Measurements from ENCODE around the gene PTAFR. TPM values are rescaled to one million over a fixed set of nuclear protein-coding genes. Genes with fewer than 3 reads are reported as not detected.

PTAFR gene
- polyA plus RNA-seq, 2 of the 4 experiments (the other 2 are of a cell fraction) = 0.17 to 0.58 TPM

DNA sequence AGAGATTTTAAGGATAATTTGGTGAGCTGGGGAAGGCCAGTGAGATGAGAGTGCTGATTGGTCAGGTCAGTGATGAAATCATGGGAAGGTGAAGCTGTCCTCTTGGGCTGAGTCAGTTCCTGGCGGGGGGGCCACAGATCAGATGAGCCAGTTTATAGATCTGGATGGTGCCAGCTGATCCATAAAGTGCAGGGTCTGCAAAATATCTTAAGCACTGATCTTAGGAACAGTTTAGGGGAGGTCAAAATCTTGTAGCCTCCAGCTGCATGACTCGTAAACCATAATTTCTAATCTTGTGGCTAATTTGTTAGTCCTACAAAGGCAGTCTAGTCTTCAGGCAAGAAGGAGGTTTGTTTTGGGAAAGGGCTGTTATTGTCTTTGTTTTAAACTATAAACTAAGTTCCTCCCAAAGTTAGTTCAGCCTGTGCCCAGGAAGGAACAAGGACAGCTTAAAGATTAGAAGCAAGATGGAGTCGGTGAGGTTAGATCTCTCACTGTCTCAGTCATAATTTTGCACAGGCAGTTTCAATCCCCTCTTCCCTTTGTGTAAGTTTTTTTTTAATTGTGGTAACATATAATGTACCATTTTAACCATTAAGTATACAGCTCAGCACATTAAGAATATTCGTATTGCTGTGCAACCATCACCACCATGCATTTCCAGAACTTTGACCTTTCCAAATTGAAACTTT is 39.4 kb downstream of the PTAFR start:
- H3K4me2 ChIP-seq = no peak overlapping the region
- H3K4me1 ChIP-seq = peaks cover 20% of the 10 kb centered on the region
- POLR2A ChIA-PET = interaction anchor here (0.6 kb wide), 1 partner anchor 55 kb away, joined by 4 read pairs; no protein-coding TSS in a partner anchor
- DNase-seq (ENCODE audit: low read depth in 1 of 2, low spot score in 1 of 2) (no peak), FAIRE-seq (no peak), ATAC-seq (no peak)
- peak overlapping the region in 1 of 2 experiments; percentile 41; a peak in 2 of 6 replicates for H3K27ac ChIP-seq
- TF ChIP-seq CEBPB (IDR thresholded peaks at IDR 0.05) = no peak
- H3K9me3 ChIP-seq = no peaks in the 10 kb centered on the region
- H3K4me3 ChIP-seq = no peak overlapping the region
- WGBS (ENCODE audit: missing lambda C conversion rate) = 83% methylated on average over 4 of the region's 4 CpGs
- CTCF ChIA-PET = interaction anchor here (0.6 to 2.1 kb wide), 2 partner anchors 54 to 982 kb away, joined by 3 to 6 read pairs; partner anchors contain the start of gene SLC9A1

- Histone ChIP-seq H3K27ac (peak overlapping the region in 1 of 2 experiments; percentile 41; a peak in 2 of 6 replicates), H3K4me3 (no peak overlapping the region), H3K4me1 (peaks cover 20% of the 10 kb centered on the region), H3K9me3 (no peaks in the 10 kb centered on the region), H3K4me2 (no peak overlapping the region)
- ATAC-seq (no peak), FAIRE-seq (no peak), DNase-seq (ENCODE audit: low read depth in 1 of 2, low spot score in 1 of 2) (no peak)
- ChIA-PET POLR2A (interaction anchor here (0.6 kb wide), 1 partner anchor 56 kb away, joined by 4 read pairs; no protein-coding TSS in a partner anchor), CTCF (interaction anchor here (0.6 to 2.1 kb wide), 4 partner anchors 15 to 981 kb away, joined by 3 to 6 read pairs (median 3); partner anchors contain the start of gene SLC9A1)
- TF ChIP-seq MAX (IDR thresholded peaks at IDR 0.05) (no peak), TFCP2L1 (CRISPR knock-in tag; IDR thresholded peaks at IDR 0.05) (no peak), MYC (IDR thresholded peaks at IDR 0.05; ENCODE audit: borderline replicate concordance, low read length) (no peak), CBX8 (IDR thresholded peaks at IDR 0.05) (no peak), FOSL2 (IDR thresholded peaks at IDR 0.05) (no peak), FOSL2 (CRISPR knock-in tag; IDR thresholded peaks at IDR 0.05) (no peak), FOXS1 (CRISPR knock-in tag; IDR thresholded peaks at IDR 0.05) (no peak), NR3C1 (IDR thresholded peaks at IDR 0.05) (no peak), HOXB13 (CRISPR knock-in tag; IDR thresholded peaks at IDR 0.05; ENCODE audit: low read depth) (no peak), ZC3H11A (IDR thresholded peaks at IDR 0.05) (no peak), RCOR1 (IDR thresholded peaks at IDR 0.05; ENCODE audit: low read depth, low read length) (no peak), USF2 (IDR thresholded peaks at IDR 0.05) (no peak), CEBPB (IDR thresholded peaks at IDR 0.05) (no peak), HEYL (CRISPR knock-in tag; IDR thresholded peaks at IDR 0.05) (no peak), NFE2L2 (conservative IDR thresholded peaks at IDR 0.05; ENCODE audit: low read length) (no peak), RFX5 (IDR thresholded peaks at IDR 0.05) (no peak)
- TF ChIP-seq, protein P1, sequence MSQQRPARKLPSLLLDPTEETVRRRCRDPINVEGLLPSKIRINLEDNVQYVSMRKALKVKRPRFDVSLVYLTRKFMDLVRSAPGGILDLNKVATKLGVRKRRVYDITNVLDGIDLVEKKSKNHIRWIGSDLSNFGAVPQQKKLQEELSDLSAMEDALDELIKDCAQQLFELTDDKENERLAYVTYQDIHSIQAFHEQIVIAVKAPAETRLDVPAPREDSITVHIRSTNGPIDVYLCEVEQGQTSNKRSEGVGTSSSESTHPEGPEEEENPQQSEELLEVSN (IDR thresholded peaks at IDR 0.05; ENCODE audit: borderline replicate concordance, low read depth) = no peak
- WGBS (ENCODE audit: missing lambda C conversion rate) = 72% methylated on average over 8 of the region's 8 CpGs
Measured at GRCh38 chr1:28136169-28136921, 40.1 kb downstream of the PTAFR start.

DNA sequence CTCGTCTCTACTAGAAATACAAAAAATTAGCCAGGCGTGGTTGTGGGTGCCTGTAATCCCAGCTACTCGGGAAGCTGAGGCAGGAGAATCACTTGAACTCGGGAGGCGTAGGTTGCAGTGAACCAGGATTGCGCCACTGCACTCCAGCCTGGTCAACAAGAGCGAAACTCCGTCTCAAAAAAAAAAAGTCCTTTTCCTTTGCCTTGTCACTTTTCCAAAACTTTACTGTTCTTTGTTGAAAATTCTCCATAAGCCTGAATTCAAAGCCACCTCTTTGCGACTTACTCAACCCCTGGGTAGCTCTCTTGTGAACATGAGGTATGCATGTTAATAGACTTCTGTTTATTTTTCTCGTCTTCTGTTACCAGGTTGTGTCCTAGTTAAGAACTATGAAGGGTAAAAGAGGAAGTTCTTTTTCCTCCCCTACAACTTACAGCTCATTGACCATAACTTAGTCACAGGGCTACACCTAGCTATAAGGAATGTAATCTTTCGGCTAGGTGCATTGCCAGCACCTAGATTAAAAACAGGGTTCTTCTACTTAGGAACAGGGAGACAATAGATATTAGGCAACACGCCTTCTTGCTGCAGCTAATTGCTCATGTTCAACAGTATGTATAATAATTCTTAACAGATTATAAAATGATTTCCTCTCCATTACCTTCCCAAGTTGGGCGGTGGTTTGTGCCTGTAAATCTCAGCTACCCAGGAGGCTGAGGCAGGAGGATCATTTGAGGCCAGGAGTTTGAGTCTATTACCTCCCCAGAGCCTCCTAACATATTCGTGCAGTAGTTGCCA is 40.9 kb downstream of the PTAFR start:
- no peak overlapping the region for H3K27ac ChIP-seq

More for the DNA sequence above, 40.9 kb downstream of the PTAFR start:
- Histone ChIP-seq H3K4me1 (peaks cover 20% of the 10 kb centered on the region), H3K4me3 (no peak overlapping the region), H3K9me3 (no peaks in the 10 kb centered on the region), H3K4me2 (no peak overlapping the region)
- 75% methylated on average over 14 of the region's 14 CpGs for WGBS (ENCODE audit: missing lambda C conversion rate)
- no peak for DNase-seq (ENCODE audit: low read depth in 1 of 2, low spot score in 1 of 2)
- FAIRE-seq = no peak
- CTCF ChIA-PET = interaction anchor here (0.8 to 2.1 kb wide), 4 partner anchors 11 to 56 kb away, joined by 3 to 6 read pairs (median 3); no protein-coding TSS in a partner anchor
- no peak for ATAC-seq
- TF ChIP-seq REST (IDR thresholded peaks at IDR 0.05) = no peak
- no peak for TF ChIP-seq ZFP36 (IDR thresholded peaks at IDR 0.05; ENCODE audit: borderline replicate concordance, partially characterized antibody)
- TF ChIP-seq HDAC2 (IDR thresholded peaks at IDR 0.05) = no peak
- POLR2A ChIA-PET = no interaction called here

Data from A549 (cell line).